SH-SY5Y (cell line): Measurements from ENCODE around the gene REM2.

Experiments
- GATA2 ChIP-seq: IDR thresholded peaks from 2 replicates; pipeline ENCODE4 v1.6.1; 2011; ENCODE audit warnings: mild to moderate bottlenecking, low read depth, low read length
- GATA3 ChIP-seq: IDR thresholded peaks from 2 replicates; pipeline ENCODE4 v1.6.1; 2011; ENCODE audit warnings: low read depth, mild to moderate bottlenecking, low read length, moderate library complexity

- TF ChIP-seq GATA2, result no peak
- no peak for TF ChIP-seq GATA3
Observed at GRCh38 chr14:22935156-22935555, 52.1 kb downstream of the REM2 start.
